Measurements from ENCODE around the gene PTPRA.
"Not testable (repeated sequence)": the region's sequence is repeated elsewhere in the genome, so short reads cannot be mapped to it uniquely, and the experiment has no call there.

The PTPRA gene

GRCh38 chr20:3013771-3014170 is 140.5 kb downstream of the PTPRA start:
- no peak overlapping the region for H3K4me3 ChIP-seq (ENCODE audit: low read depth, low read length)
- ChIA-PET CTCF (interaction anchor here (2.4 kb wide), 1 partner anchor 12 kb away, joined by 9 read pairs; no protein-coding TSS in a partner anchor), POLR2A (no interaction called here)
- DNase-seq (ENCODE audit: low read depth, low spot score): no peak
- no peak for TF ChIP-seq CTCF (IDR thresholded peaks at IDR 0.05; ENCODE audit: insufficient read depth, low read length, missing control alignments)

- ChIA-PET CTCF (interaction anchor here (2.4 kb wide), 1 partner anchor 13 kb away, joined by 9 read pairs; no protein-coding TSS in a partner anchor), POLR2A (no interaction called here)
- DNase-seq (ENCODE audit: low read depth, low spot score): no peak
- H3K4me3 ChIP-seq (ENCODE audit: low read depth, low read length): no peak overlapping the region
- TF ChIP-seq CTCF (IDR thresholded peaks at IDR 0.05; ENCODE audit: insufficient read depth, low read length, missing control alignments): no peak
These were observed 140.9 kb downstream of the PTPRA start for GRCh38 chr20:3014179-3014578.

- no peak for TF ChIP-seq CTCF (IDR thresholded peaks at IDR 0.05; ENCODE audit: insufficient read depth, low read length, missing control alignments)
- no peak overlapping the region for H3K4me3 ChIP-seq (ENCODE audit: low read depth, low read length)
- no peak for DNase-seq (ENCODE audit: low read depth, low spot score)
- CTCF ChIA-PET: interaction anchor here (1.3 to 2.4 kb wide), 2 partner anchors 13 to 162 kb away, joined by 3 to 9 read pairs; no protein-coding TSS in a partner anchor
- POLR2A ChIA-PET: no interaction called here
These were observed 141.4 kb downstream of the PTPRA start for GRCh38 chr20:3014662-3015061.

- CTCF ChIA-PET: interaction anchor here (1.3 to 2.4 kb wide), 2 partner anchors 14 to 163 kb away, joined by 3 to 9 read pairs; no protein-coding TSS in a partner anchor
- POLR2A ChIA-PET: not testable (repeated sequence)
These were observed 142.0 kb downstream of the PTPRA start for GRCh38 chr20:3015302-3015701.

GRCh38 chr20:3021327-3021726 is 148.0 kb downstream of the PTPRA start:
- TF ChIP-seq CTCF (IDR thresholded peaks at IDR 0.05; ENCODE audit: insufficient read depth, low read length, missing control alignments): no peak
- H3K4me3 ChIP-seq (ENCODE audit: low read depth, low read length): no peak overlapping the region
- no peak for DNase-seq (ENCODE audit: low read depth, low spot score)
- POLR2A ChIA-PET: no interaction called here
- CTCF ChIA-PET: interaction anchor here (0.9 kb wide), 1 partner anchor 20 kb away, joined by 3 read pairs; no protein-coding TSS in a partner anchor

More at GRCh38 chr20:3015302-3015701, 142.0 kb downstream of the PTPRA start:
- H3K4me3 ChIP-seq (ENCODE audit: low read depth, low read length); DNase-seq (ENCODE audit: low read depth, low spot score): not testable (repeated sequence)

GRCh38 chr20:3021777-3022176 is 148.5 kb downstream of the PTPRA start:
- no peak for DNase-seq (ENCODE audit: low read depth, low spot score)
- ChIA-PET POLR2A (no interaction called here), CTCF (no interaction called here)
- no peak overlapping the region for H3K4me3 ChIP-seq (ENCODE audit: low read depth, low read length)
- TF ChIP-seq CTCF (IDR thresholded peaks at IDR 0.05; ENCODE audit: insufficient read depth, low read length, missing control alignments): no peak

- POLR2A ChIA-PET; CTCF ChIA-PET; DNase-seq (ENCODE audit: low read depth, low spot score); H3K4me3 ChIP-seq (ENCODE audit: low read depth, low read length): not testable (repeated sequence)
These were observed 149.5 kb downstream of the PTPRA start for GRCh38 chr20:3022559-3023490.

Measured in AG04449 (cell line).